Esophagus squamous epithelium (tissue), 5 donors: ENCODE measurements around the gene ANKFN1. TPM values are rescaled to one million over a fixed set of nuclear protein-coding genes. Genes with fewer than 3 reads are reported as not detected.

Experiments
- DNase-seq: peaks from one replicate; lab custom pipeline; 2025; lab: John Stamatoyannopoulos, UW
- H3K27ac ChIP-seq, 4 donors: fragments of 200-600 bp; sonication (generic); one replicate each; pipeline ENCODE4 v1.5.1; 2016 to 2019; ENCODE audit warnings: mild to moderate bottlenecking in 1 of 4
- H3K27me3 ChIP-seq, 4 donors: fragments of 200-600 bp; sonication (generic); 1 replicate in 3 of 4; 2 replicates in 1 of 4; pipeline versions ENCODE4 v1.5.1 to v1.6.0; 2017 to 2021; ENCODE audit warnings: antibody characterized with exemption in 1 of 4
- H3K36me3 ChIP-seq, 3 donors: fragments of 200-600 bp; sonication (generic); one replicate each; pipeline ENCODE4 v1.5.1; 2016 to 2019
- H3K4me1 ChIP-seq, 3 donors: fragments of 200-600 bp; sonication (generic); one replicate each; pipeline ENCODE4 v1.5.1; 2017 to 2019
- H3K4me3 ChIP-seq, 4 donors: fragments of 200-600 bp; sonication (generic); 1 replicate in 3 of 4; 2 replicates in 1 of 4; pipeline ENCODE4 v1.5.1; 2016 to 2019; ENCODE audit warnings: mild to moderate bottlenecking in 2 of 4, moderate library complexity in 1 of 4
- H3K9me3 ChIP-seq, 3 donors: fragments of 200-600 bp; sonication (generic); one replicate each; pipeline ENCODE4 v1.5.1; 2016 to 2019
- POLR2A ChIP-seq, 4 donors: fragments of 450-650 bp; IDR thresholded peaks; one replicate each; pipeline ENCODE4 v1.6.1; 2017; ENCODE audit warnings: antibody characterized with exemption in 4 of 4, mild to moderate bottlenecking in 4 of 4, moderate library complexity in 3 of 4
- whole genome bisulfite sequencing, 2 donors: methylation state at CpG; one replicate each; pipeline ENCODE4 v1.1.5; 2018; 5-methylcytosine and 5-hydroxymethylcytosine counted together
- intact Hi-C: fragments of 100-400 bp; cut with DNase I; formaldehyde crosslinking; loops from one replicate; pipeline ENCODE4 v1.15.0; 2022
- total RNA-seq, 4 donors: library from RNA; depleted of rRNA; stranded (reverse); fragments of >200 nt; gene quantifications; one replicate each; pipeline ENCODE4 v1.1.0, GENCODE V29; 2016
- TF ChIP-seq, protein P1 (sequence below), 6 experiments: fragments of 450-650 bp in 4 of 6; fragments of 200-600 bp in 2 of 6; sonication (generic) in 2 of 6; IDR thresholded peaks; one replicate each; pipeline ENCODE4 v1.5.1; 2016 to 2019; ENCODE audit warnings: antibody characterized with exemption in 6 of 6, mild to moderate bottlenecking in 4 of 6, moderate library complexity in 4 of 6
- donor health status: DM: yes; HTN: yes; CAD: no.

ANKFN1 gene
- total RNA-seq, 4 donors from 2014 or later = under 0.01 to 0.31 TPM; not detected in 2

DNA sequence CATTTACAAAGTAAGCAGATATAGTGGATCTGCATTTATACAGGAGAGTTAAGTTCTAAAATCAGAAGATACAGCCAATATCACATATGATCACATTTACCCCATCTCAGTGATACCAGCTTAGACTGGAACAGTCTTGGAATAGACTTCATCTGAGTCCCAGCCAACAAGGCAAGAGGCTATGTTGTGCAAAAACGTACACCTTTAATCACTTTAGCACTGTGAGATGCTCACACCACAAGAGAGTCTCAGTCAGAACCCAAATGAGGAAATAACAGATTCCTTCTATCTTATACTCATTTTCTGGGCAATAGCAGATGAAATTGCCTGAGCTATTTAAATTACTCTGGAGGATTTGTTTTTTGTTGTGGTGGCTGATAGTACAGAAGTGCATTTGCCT is 145.6 kb downstream of the ANKFN1 start:
- DNase-seq = no peak
- 36 to 53% methylated on average over 1 of the region's 1 CpG for WGBS, 2 donors
- TF ChIP-seq, protein P1, sequence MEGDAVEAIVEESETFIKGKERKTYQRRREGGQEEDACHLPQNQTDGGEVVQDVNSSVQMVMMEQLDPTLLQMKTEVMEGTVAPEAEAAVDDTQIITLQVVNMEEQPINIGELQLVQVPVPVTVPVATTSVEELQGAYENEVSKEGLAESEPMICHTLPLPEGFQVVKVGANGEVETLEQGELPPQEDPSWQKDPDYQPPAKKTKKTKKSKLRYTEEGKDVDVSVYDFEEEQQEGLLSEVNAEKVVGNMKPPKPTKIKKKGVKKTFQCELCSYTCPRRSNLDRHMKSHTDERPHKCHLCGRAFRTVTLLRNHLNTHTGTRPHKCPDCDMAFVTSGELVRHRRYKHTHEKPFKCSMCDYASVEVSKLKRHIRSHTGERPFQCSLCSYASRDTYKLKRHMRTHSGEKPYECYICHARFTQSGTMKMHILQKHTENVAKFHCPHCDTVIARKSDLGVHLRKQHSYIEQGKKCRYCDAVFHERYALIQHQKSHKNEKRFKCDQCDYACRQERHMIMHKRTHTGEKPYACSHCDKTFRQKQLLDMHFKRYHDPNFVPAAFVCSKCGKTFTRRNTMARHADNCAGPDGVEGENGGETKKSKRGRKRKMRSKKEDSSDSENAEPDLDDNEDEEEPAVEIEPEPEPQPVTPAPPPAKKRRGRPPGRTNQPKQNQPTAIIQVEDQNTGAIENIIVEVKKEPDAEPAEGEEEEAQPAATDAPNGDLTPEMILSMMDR (IDR thresholded peaks at IDR 0.05) = no peak
- TF ChIP-seq POLR2A (IDR thresholded peaks at IDR 0.05) = no peak
- H3K9me3 ChIP-seq = no peaks in the 10 kb centered on the region
- no peak overlapping the region for H3K4me3 ChIP-seq
- no peaks in the 10 kb centered on the region for H3K27me3 ChIP-seq
- intact Hi-C loops = no loop called here
- no peak overlapping the region for H3K27ac ChIP-seq
- no peaks in the 10 kb centered on the region for H3K4me1 ChIP-seq
- H3K36me3 ChIP-seq = no peaks in the 10 kb centered on the region

- 58 to 62% methylated on average over 3 of the region's 3 CpGs for WGBS, 2 donors
- Histone ChIP-seq H3K4me3 (no peak overlapping the region), H3K9me3 (no peaks in the 10 kb centered on the region), H3K27ac (no peak overlapping the region), H3K36me3 (no peaks in the 10 kb centered on the region), H3K27me3 (no peaks in the 10 kb centered on the region), H3K4me1 (no peaks in the 10 kb centered on the region)
- no peak for TF ChIP-seq POLR2A (IDR thresholded peaks at IDR 0.05)
- TF ChIP-seq, protein P1 (IDR thresholded peaks at IDR 0.05) = no peak
- no peak for DNase-seq
- intact Hi-C loops = no loop called here
Observed at GRCh38 chr17:56300144-56300543, 146.9 kb downstream of the ANKFN1 start.

GRCh38 chr17:56305007-56305406 is 151.7 kb downstream of the ANKFN1 start:
- Histone ChIP-seq H3K27ac (no peak overlapping the region), H3K4me3 (no peak overlapping the region), H3K27me3 (no peaks in the 10 kb centered on the region), H3K36me3 (no peaks in the 10 kb centered on the region), H3K9me3 (no peaks in the 10 kb centered on the region), H3K4me1 (no peaks in the 10 kb centered on the region)
- no peak for TF ChIP-seq POLR2A (IDR thresholded peaks at IDR 0.05)
- TF ChIP-seq, protein P1 (IDR thresholded peaks at IDR 0.05) = no peak
- 80 to 84% methylated on average over 1 of the region's 1 CpG for WGBS, 2 donors
- no peak for DNase-seq
- intact Hi-C loops = no loop called here

DNA sequence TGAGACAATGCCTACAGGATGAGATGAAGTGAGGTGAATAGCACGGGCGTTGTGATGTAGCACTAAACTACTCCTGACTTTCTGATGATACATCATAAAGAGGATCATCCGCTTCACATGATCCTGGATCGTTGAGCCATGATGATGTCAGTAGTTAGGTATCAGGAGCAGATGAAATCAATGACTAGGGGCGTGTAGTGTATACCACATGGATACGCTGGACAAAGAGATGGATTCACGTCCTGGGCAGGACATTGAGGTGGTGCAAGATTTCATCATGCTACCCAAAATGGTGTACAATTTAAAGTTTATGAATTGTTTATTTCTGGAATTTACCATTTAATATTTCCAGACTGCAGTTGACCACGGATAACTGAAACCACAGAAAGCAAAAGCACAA is 156.6 kb downstream of the ANKFN1 start:
- H3K9me3 ChIP-seq = no peaks in the 10 kb centered on the region
- H3K4me1 ChIP-seq = no peaks in the 10 kb centered on the region

GRCh38 chr17:56310782-56311181 is 157.5 kb downstream of the ANKFN1 start:
- Histone ChIP-seq H3K4me1 (no peaks in the 10 kb centered on the region), H3K27ac (no peak overlapping the region), H3K36me3 (no peaks in the 10 kb centered on the region), H3K9me3 (no peaks in the 10 kb centered on the region), H3K4me3 (no peak overlapping the region), H3K27me3 (no peaks in the 10 kb centered on the region)
- DNase-seq = no peak
- WGBS, 2 donors = 53 to 67% methylated on average over 5 of the region's 5 CpGs
- intact Hi-C loops = no loop called here
- TF ChIP-seq, protein P1 (IDR thresholded peaks at IDR 0.05) = no peak
- no peak for TF ChIP-seq POLR2A (IDR thresholded peaks at IDR 0.05)

More for the DNA sequence above, 156.6 kb downstream of the ANKFN1 start:
- no peak overlapping the region for H3K4me3 ChIP-seq
- TF ChIP-seq, protein P1 (IDR thresholded peaks at IDR 0.05) = no peak
- TF ChIP-seq POLR2A (IDR thresholded peaks at IDR 0.05) = no peak
- H3K27ac ChIP-seq = no peak overlapping the region
- H3K36me3 ChIP-seq = no peaks in the 10 kb centered on the region
- intact Hi-C loops = no loop called here
- H3K27me3 ChIP-seq = no peaks in the 10 kb centered on the region
- WGBS, 2 donors = 84 to 87% methylated on average over 8 of the region's 8 CpGs
- no peak for DNase-seq
